GM18517 (cell line): ENCODE data around the gene TAF11L6.
"Not testable (repeated sequence)": the region's sequence is repeated elsewhere in the genome, so short reads cannot be mapped to it uniquely, and the experiment has no call there.

Source experiments
- ATAC-seq: cut with Tn5 transposase; IDR thresholded peaks from one replicate; pipeline ENCODE4 v1.9.1; 2021; ENCODE audit warnings: mild to moderate bottlenecking, moderate library complexity; ENCODE audit not compliant: unreplicated experiment

Gene TAF11L6

DNA sequence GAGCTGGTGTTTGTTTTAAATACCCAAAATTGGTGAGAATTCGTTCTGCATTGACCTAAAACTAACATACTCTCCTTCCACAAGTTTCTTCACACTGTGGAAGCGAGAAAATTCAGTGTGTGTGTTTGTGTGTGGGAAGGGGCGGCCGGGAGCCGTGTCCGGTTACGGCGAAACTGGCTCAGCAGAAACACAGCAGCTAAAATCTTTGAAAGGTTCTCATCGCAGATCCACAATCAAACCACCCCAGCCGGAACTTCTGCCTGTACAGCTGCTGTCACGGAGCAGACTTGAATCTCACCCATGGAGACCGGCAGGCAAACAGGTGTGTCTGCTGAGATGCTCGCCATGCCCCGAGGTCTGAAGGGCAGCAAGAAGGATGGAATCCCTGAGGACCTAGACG lies at the start of gene TAF11L6:
TSS of gene TAF11L6 (plus strand) at position 301 of the 400 bp plus-strand sequence.
- not testable (repeated sequence) for ATAC-seq

- ATAC-seq: no peak
Measured at GRCh38 chr5:17481378-17481777, 47.1 kb upstream of the TAF11L6 start.

DNA sequence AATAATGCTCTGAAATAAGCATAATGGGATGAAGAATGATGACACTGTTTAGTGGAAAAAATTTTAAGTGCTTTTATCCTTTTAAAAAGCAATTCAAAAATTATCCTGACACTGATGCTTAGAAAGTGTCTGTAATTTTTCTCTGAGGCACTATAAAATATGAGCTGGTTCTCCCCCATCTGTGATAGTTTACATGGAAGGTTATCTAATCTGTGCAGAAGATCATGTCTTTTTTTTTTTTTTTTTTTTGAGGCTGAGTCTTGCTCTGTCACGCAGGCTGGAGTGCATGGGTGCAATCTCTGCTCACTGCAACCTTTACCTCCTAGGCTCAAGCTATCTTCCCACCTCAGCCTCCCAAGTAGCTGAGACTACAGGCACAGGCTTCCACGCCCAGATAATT lies 45.7 kb upstream of the TAF11L6 start:
- ATAC-seq: no peak

GRCh38 chr5:17486464-17487173 lies 41.9 kb upstream of the TAF11L6 start:
- ATAC-seq: not testable (repeated sequence)

DNA sequence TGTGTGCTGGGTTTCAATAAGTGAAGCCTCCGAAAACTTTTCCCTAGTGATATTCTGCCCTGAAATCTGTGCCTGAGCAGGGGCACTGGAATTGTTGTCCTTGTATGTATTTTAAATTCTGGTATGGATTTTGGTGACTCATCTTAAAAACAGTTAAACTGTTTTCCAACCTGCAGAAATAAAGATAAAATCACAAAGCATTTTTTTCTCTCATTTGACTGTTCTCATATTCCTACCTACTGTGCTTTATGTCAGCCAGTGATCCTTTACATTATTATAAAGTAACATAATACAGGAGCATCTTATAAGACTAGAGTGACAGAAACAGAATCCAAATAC lies 41.3 kb upstream of the TAF11L6 start:
- ATAC-seq: no peak

DNA sequence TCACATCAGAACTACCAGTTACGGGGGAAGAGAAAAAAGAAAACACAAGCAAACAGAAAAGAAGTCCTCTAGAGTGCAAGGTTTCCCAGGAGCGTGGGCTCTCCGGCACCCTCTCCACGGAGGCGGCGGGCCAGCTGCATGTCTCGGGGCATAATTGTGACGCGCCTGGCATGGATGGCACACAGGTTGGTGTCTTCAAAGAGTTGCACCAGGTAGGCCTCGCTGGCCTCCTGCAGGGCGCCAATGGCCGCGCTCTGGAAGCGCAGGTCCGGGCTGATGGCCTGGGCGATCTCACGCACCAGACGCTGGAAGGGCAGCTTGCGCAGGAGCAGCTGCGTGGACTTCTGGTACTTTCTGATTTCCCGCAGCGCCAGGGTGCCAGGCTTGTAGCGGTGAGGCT lies 37.2 kb upstream of the TAF11L6 start:
- not testable (repeated sequence) for ATAC-seq

DNA sequence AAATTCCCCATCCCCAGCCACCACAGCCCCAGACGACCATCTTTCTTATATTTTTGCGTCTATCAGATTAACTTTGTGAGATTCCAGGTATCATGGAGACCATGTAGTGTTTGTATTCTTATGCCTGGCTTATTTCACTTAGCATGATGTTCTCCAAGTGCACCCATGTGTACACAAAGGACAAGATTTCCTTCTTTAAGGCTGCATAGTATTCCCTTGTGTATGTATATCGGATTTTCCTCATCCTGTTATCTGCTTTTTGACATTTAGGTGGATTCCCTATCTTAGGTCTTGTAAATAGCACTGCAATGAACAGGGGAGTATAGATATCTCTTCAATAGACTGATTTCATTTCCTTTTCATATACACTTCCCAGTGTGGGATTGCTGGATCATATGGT lies 35.7 kb upstream of the TAF11L6 start:
- ATAC-seq: no peak

- no peak for ATAC-seq
Measured at GRCh38 chr5:17497446-17497845, 31.0 kb upstream of the TAF11L6 start.

DNA sequence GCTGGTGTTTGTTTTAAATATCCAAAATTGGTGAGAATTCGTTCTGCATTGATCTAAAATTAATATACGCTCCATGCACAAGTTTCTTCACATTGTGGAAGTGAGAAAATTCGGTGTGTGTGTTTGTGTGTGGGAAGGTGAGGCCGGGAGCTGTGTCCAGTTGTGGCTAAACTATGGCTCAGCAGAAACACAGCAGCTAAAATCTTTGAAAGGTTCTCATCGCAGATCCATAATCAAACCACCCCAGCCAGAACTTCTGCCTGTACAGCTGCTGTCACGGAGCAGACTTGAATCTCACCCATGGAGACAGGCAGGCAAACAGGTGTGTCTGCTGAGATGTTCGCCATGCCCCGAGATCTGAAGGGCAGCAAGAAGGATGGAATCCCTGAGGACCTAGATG lies 30.5 kb upstream of the TAF11L6 start, which contains the start of gene TAF11L2:
TSS of gene TAF11L2 (plus strand) at position 301 of the 400 bp plus-strand sequence.
- not testable (repeated sequence) for ATAC-seq

GRCh38 chr5:17511775-17512325 lies 16.6 kb upstream of the TAF11L6 start:
- ATAC-seq: no peak

DNA sequence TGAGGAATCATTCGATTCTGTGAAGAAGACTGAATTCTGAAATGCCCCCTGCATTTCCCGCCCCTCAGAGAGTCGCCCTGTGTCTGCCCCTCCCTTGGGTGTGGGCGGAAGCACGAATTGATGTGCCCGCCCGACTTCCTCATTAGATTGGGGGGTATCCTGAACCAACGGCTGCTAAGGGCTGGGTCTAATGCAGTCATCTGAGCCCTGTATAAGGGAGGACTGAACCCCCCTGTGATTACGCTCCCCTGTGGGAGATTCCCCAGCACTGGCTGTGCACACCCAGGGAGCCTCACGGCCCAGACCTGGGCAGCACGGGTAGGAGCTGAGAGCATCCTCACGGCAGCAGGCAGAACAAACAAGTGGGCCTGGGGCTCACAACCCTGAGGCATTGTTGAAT lies 10.9 kb upstream of the TAF11L6 start:
- not testable (repeated sequence) for ATAC-seq

DNA sequence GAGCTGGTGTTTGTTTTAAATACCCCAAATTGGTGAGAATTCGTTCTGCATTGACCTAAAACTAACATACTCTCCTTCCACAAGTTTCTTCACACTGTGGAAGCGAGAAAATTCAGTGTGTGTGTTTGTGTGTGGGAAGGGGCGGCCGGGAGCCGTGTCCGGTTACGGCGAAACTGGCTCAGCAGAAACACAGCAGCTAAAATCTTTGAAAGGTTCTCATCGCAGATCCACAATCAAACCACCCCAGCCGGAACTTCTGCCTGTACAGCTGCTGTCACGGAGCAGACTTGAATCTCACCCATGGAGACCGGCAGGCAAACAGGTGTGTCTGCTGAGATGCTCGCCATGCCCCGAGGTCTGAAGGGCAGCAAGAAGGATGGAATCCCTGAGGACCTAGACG lies 10.4 kb upstream of the TAF11L6 start, which contains the start of gene TAF11L3:
TSS of gene TAF11L3 (plus strand) at position 301 of the 400 bp plus-strand sequence.
- ATAC-seq: not testable (repeated sequence)

DNA sequence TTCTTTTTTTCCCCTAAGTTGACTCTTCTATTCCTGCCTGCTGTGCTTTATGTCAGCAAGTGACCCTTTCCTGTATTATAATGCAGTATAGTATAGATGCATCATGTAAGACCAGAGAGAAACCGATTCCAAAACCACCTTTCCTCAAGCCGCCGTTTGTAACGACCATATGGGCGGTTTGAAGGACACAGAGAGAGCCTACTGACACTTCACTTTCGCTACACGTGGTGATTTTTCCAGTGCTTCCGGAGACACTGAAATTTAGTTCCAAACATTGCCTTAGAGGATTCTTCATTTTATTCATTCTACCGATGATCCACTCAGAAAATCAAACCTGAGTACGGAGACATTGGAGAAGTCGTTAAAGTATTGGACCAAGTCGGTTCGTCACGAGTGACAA lies 9.0 kb upstream of the TAF11L6 start:
- ATAC-seq: not testable (repeated sequence)

- not testable (repeated sequence) for ATAC-seq
Measured at GRCh38 chr5:17521501-17521900, 7.0 kb upstream of the TAF11L6 start, which contains the start of gene TAF11L4. TSS of gene TAF11L4 (plus strand) at chr5:17521801.

DNA sequence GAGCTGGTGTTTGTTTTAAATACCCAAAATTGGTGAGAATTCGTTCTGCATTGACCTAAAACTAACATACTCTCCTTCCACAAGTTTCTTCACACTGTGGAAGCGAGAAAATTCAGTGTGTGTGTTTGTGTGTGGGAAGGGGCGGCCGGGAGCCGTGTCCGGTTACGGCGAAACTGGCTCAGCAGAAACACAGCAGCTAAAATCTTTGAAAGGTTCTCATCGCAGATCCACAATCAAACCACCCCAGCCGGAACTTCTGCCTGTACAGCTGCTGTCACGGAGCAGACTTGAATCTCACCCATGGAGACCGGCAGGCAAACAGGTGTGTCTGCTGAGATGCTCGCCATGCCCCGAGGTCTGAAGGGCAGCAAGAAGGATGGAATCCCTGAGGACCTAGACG lies 3.5 kb upstream of the TAF11L6 start, which contains the start of gene TAF11L5:
TSS of gene TAF11L5 (plus strand) at position 301 of the 400 bp plus-strand sequence.
- not testable (repeated sequence) for ATAC-seq

GRCh38 chr5:17526504-17526903 lies 2.0 kb upstream of the TAF11L6 start:
- ATAC-seq: not testable (repeated sequence)
